Activated effector memory CD4-positive, alpha-beta T cell treated with Interleukin-2 at 50 U/mL for 16 hours (primary cell): ENCODE results near the gene PID1.
"Not testable (repeated sequence)": the region's sequence is repeated elsewhere in the genome, so short reads cannot be mapped to it uniquely, and the experiment has no call there.

Experiments used
- DNase-seq: peaks from one replicate; pipeline ENCODE4 v3.0.0-alpha.2; 2020

Gene PID1

DNA sequence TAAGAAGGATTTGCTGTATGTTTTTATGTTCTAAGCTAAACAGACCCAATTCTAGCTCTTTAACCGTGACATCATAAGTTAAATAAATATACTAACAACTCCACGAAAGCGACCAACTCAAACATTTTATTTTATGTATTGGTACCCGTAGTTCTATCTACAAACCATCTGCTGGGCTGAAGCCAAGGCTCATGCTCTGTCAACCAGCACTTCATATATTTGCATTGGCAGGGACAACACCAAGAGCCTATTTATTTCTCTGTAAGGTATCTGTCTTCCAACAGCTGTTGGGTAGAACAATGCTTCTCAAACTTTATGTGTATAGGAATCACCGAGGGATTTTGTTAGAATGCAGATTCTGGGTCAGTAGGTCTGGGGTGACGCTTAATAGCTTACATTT, 64.5 kb downstream of the PID1 start:
- DNase-seq: no peak

DNA sequence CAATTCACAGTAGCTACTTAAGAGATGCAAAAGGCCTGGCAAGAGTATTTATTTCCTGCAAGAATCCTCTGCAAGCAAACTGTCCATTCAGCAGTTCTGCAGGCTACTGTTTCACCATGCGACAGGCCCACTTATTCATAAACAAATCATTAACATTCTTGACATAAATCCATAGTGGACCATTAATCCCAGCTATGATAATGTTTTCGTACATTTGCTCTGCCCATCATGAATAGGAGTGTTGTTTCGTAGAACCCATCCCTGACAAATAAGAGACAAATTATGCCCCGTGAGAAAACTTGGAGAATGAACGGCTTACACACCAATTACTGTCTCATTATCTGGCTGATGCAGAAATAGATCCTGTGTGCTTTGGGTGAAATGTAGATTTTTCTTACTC, 65.4 kb downstream of the PID1 start:
- no peak for DNase-seq

DNA sequence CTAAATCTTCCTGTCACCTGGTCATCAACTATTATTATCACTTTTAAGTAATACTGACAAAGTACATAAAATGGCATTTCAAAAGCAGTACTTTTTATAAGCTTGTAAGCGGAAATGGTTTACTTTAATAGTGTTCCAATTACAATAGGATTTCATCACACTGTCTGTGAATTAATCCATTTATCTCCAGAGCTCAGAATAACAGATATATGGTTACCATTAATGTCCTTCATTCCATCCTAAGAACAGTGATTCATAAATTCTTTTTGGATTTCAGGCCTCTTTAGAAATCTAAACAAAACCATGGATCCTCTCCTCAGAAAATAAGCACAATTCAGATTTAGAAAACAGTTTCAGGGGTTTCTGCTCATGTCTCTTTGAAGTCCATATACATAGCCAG, 68.4 kb downstream of the PID1 start:
- DNase-seq: no peak

- no peak for DNase-seq
Measured at GRCh38 chr2:229201521-229201920, 69.6 kb downstream of the PID1 start.

GRCh38 chr2:229199267-229199666, 71.8 kb downstream of the PID1 start:
- DNase-seq: no peak

DNA sequence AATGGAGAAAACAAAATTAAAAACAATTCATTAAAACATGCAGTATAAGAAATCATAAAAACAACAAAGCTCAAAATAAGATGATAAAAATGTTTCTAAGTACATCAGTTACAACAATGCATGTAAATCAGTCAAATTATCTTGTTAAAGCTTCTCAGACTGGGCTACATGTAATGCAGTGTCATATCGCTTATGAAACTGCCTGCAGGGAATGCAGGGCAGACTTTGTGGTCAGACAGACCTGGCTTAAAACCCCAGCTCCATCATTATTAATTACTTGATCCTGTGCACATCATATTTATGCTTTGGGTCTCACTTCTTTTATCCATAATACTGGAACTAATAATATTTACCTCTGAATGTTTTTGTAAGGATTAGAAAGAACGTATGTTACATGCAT, 74.6 kb downstream of the PID1 start:
- no peak for DNase-seq

DNA sequence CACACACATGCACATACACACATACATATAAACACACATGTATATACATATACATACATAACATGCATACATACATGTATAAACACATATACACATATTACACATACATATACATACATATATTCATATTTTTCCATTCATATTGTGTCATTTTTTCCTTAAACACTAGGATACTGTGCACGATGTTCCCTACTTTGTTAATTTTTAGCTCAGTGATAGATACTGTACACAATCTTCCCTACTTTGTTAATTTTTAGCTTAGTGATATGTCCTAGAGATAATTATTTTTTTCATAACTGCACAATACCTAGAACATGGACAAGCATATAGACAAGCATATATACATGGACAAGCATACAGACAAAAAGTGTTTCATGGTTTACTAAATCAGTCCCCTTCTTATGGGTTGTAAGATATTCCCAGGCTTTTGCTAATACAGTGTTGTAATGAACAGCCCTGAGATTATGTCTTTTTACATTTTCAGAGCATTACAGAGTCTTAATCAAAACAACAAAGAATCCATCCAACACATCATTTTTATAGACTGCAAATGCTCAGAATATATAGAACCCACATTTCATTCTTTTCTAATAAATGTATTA, 75.6 kb downstream of the PID1 start:
- no peak for DNase-seq

- no peak for DNase-seq
Measured at GRCh38 chr2:229193281-229193680, 77.8 kb downstream of the PID1 start.

DNA sequence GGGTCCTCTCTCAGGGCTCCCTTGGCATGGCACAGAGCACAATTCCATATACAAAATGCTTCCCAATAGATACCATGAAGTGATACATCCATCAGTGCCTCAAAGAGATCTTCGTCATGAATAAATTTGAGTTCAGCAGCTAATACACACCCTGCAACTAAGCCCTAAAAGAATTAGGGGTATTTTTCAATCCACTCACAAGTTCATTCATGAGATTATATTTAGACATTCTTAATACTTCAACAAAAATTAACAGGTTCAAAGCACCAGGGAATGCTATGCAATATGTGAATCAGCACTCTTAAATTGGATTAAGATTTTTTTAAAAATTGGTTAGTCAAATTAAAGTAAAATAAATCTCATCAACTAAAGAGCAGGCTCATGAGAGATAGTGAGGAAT, 79.7 kb downstream of the PID1 start:
- no peak for DNase-seq

DNA sequence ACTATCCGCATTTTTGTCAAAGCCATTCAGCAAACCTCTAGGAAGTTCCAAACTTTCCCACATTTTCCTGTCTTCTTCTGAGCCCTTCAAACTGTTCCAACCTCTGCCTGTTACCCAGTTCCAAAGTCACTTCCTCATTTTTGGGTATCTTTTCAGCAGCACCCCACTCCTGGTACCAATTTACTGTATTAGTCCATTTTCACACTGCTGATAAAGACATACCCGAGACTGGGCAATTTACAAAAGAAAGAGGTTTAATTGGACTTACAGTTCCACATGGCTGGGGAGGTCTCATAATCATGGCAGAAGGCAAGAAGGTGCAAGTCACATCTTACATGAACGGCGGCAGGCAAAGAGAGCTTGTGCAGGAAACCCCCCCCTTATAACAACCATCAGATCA, 84.0 kb downstream of the PID1 start:
- DNase-seq: not testable (repeated sequence)

DNA sequence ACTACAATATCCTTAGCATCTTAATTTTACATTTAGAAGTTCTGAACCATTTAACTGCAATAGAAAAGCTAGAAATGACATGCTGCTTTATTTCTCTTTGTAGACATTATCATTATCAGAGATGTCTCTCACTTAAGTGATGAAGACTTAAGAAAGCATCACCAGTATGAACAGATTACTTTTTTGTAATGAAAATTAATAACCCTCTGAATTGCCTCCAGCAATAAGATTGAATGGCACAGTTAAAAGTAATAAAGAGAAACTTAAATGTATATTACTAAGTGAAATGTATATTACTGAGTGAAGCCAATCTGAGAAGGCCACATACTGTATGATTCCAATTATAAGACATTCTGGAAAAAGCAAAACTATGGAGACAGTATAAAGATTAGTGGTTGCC, 89.4 kb downstream of the PID1 start:
- no peak for DNase-seq

GRCh38 chr2:229180658-229181057, 90.4 kb downstream of the PID1 start:
- no peak for DNase-seq

DNA sequence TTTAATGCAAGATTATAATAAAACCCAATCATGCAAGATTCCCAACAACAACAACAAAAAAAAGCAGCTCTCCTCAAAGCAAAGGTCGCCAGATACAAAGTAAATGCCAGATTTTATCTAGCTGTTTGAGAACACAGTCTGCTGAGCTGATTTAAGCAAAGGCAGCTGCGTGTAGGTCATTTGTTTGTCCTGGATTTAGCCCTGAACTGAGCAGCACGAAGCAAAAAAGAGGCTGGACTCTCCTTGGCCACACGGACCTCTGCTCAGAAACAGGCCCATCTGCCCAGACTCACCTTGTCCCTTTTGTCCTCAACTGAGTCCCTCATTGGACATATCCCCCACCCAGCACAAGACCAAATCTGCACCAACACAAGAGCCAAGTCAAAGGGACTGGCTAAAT, 91.5 kb downstream of the PID1 start:
- no peak for DNase-seq

DNA sequence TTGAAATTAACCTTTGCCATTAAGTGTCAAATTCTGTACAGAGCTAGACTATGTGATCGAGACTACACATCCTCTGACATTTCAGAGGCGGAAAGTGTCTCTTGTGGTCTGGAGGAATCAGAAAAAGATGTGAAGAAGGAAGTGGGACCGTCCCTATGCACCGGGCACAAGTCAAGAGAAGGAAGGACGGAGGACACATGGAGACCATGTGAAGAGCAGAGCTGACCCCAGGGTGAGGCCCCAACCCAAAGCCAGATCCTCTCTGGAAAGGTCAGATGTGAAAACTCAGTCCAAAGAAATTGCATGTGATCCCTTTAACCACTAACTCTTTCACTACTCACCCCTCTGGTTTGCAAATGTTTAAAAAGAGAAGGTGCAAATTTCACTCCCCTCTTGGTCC, 92.4 kb downstream of the PID1 start:
- no peak for DNase-seq

GRCh38 chr2:229178117-229178516, 93.0 kb downstream of the PID1 start:
- no peak for DNase-seq

GRCh38 chr2:229176136-229176535, 95.0 kb downstream of the PID1 start:
- no peak for DNase-seq

- DNase-seq: no peak
Measured at GRCh38 chr2:229175497-229175863, 95.6 kb downstream of the PID1 start.

GRCh38 chr2:229174794-229175496, 96.1 kb downstream of the PID1 start:
- no peak for DNase-seq

- no peak for DNase-seq
Measured at GRCh38 chr2:229173825-229174359, 97.2 kb downstream of the PID1 start.

DNA sequence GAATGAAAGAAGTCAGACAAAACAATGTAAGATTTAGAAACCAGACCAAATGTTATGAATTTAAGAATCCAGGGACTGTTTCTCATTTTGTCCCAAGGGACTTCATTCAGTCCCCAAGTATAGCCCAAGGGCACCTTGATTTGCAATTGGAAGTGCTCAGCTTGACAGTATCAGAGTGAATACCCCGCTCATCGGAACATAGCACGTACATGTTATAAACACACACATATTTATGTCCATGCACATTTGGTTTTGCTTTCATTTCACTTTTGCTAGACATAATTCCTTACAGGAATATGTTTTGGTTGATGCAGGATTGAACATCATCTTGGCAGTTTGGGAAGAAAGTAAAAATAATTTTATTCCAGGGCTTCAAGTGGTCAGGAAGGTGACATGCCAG, 100.2 kb downstream of the PID1 start:
- DNase-seq: no peak

DNA sequence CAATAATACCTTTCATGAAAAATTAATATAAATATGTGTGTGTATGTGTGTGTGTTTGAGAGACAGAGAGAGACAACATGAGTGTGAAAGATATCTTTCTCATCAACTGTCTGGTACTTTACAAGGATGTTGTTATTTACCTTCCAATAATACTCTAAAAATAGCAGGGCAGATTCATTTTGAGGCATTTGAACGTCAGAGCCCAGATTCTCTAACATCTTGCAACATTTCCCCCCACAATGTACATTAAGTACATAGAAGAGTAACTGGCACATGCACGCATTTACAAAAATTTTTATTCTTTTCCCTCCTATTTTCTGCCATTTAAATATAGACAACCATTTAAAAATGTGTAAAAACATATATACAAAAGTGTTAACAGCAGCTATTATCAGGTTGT, 100.9 kb downstream of the PID1 start:
- DNase-seq: no peak

DNA sequence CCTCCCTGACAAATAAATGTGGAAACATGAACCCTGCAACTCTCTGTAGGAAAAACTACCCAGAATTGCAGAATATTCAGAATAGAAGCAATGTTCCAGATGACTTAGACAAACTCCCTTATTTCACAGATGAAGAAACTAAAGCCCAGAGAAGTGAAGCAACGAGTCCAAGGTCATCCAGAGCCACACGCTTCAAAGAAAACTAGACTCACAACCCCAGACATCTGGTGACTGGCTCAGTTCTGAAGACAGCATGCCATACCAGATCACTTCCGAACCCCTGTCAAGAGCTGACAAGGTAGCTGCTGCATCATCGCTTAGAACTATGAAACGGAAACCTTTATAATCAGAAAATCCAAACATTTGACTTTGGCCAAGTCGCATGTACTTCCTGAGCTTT, 101.3 kb downstream of the PID1 start:
- DNase-seq: no peak

GRCh38 chr2:229164545-229165249, 106.4 kb downstream of the PID1 start:
- no peak for DNase-seq

GRCh38 chr2:229163893-229164292, 107.2 kb downstream of the PID1 start:
- no peak for DNase-seq
